Stimulated activated CD4-positive, alpha-beta T cell treated with anti-CD3 and anti-CD28 coated beads, Interleukin-15, amount 100 ng/mL, for 48 hours (primary cell): ENCODE data around the gene CSF3.

Experiments
- DNase-seq, 2 donors: peaks; one replicate each; pipeline ENCODE4 v3.0.0-alpha.2; 2020; ENCODE audit warnings: low read depth in 2 of 2

Gene CSF3

GRCh38 chr17:40015005-40015997 is at the start of gene CSF3:
TSS of gene CSF3 (plus strand) at chr17:40015440. CDS start at chr17:40015475, 35 bp downstream.
- no peak for DNase-seq

GRCh38 chr17:39966771-39967170 is 48.5 kb upstream of the CSF3 start:
- DNase-seq, result no peak

- DNase-seq, result no peak
Observed at GRCh38 chr17:39968761-39969160, 46.5 kb upstream of the CSF3 start.

- no peak for DNase-seq
Observed at GRCh38 chr17:39969375-39969774, 45.9 kb upstream of the CSF3 start.

GRCh38 chr17:39970157-39970692 is 45.0 kb upstream of the CSF3 start:
- no peak for DNase-seq

GRCh38 chr17:39971076-39971603 is 44.1 kb upstream of the CSF3 start:
- no peak for DNase-seq

- no peak for DNase-seq
Observed at GRCh38 chr17:39972271-39972670, 43.0 kb upstream of the CSF3 start.

GRCh38 chr17:39973496-39973895 is 41.7 kb upstream of the CSF3 start:
- DNase-seq, result no peak

- no peak for DNase-seq
Observed at GRCh38 chr17:39974433-39974832, 40.8 kb upstream of the CSF3 start.

- DNase-seq, result no peak
Observed at GRCh38 chr17:39975801-39976200, 39.4 kb upstream of the CSF3 start.

GRCh38 chr17:39979016-39979670 is 36.1 kb upstream of the CSF3 start:
- no peak for DNase-seq

GRCh38 chr17:39979893-39980350 is 35.3 kb upstream of the CSF3 start:
- no peak for DNase-seq

GRCh38 chr17:39980351-39981206 is 34.7 kb upstream of the CSF3 start, which contains the start of gene PSMD3:
TSS of gene PSMD3 (plus strand) at chr17:39980807. CDS start at chr17:39980971, 164 bp downstream.
- DNase-seq, result peak; percentile 94 to 96

- DNase-seq, result no peak
Observed at GRCh38 chr17:39981207-39981741, 34.0 kb upstream of the CSF3 start.

GRCh38 chr17:39981766-39982375 is 33.4 kb upstream of the CSF3 start:
- DNase-seq, result no peak

GRCh38 chr17:39988206-39988810 is 26.9 kb upstream of the CSF3 start:
- no peak for DNase-seq

GRCh38 chr17:39994448-39994847 is 20.8 kb upstream of the CSF3 start:
- DNase-seq, result no peak

- no peak for DNase-seq
Observed at GRCh38 chr17:39995438-39995837, 19.8 kb upstream of the CSF3 start.

GRCh38 chr17:39996162-39996561 is 19.1 kb upstream of the CSF3 start:
- no peak for DNase-seq

GRCh38 chr17:39996800-39997199 is 18.4 kb upstream of the CSF3 start:
- DNase-seq, result no peak
